ENCODE data around the gene RPS5.
"Not testable (repeated sequence)": the region's sequence is repeated elsewhere in the genome, so short reads cannot be mapped to it uniquely, and the experiment has no call there.

RPS5 gene

DNA sequence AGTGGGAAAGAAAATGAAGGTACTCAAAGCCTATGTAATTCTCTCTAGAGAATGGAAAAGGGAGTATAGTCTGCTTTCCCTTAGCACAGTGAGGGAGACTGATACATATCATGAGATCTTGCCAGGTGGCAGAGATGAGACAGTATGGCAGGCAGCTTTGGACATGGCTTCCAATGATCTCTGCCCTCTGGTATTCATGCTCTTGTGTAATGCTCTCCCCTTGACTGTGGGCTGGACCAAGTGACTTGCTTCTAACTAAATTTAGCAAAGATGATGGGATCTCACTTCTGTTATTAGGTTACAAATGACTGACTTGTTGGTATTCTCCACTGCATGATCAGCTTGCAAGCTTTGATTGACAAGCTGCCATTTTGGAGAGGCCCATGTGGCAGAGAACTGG is 42.7 kb downstream of the RPS5 start:
- TF ChIP-seq, protein P1, sequence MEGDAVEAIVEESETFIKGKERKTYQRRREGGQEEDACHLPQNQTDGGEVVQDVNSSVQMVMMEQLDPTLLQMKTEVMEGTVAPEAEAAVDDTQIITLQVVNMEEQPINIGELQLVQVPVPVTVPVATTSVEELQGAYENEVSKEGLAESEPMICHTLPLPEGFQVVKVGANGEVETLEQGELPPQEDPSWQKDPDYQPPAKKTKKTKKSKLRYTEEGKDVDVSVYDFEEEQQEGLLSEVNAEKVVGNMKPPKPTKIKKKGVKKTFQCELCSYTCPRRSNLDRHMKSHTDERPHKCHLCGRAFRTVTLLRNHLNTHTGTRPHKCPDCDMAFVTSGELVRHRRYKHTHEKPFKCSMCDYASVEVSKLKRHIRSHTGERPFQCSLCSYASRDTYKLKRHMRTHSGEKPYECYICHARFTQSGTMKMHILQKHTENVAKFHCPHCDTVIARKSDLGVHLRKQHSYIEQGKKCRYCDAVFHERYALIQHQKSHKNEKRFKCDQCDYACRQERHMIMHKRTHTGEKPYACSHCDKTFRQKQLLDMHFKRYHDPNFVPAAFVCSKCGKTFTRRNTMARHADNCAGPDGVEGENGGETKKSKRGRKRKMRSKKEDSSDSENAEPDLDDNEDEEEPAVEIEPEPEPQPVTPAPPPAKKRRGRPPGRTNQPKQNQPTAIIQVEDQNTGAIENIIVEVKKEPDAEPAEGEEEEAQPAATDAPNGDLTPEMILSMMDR (IDR thresholded peaks at IDR 0.05; ENCODE audit: low read depth, low read length, missing control alignments) = no peak
- no peak overlapping the region for H3K27ac ChIP-seq
- H3K36me3 ChIP-seq (replicated peaks) = peaks cover 25% of the 10 kb centered on the region
- no peaks in the 10 kb centered on the region for H3K27me3 ChIP-seq (replicated peaks)
- no peak overlapping the region for H3K4me3 ChIP-seq (ENCODE audit: low read depth, low read length)
- in situ Hi-C loops (cut with HindIII; ENCODE audit: low pct_ligation_motif_present, low sequenced_read_pairs) = no loop called here
- no peak for DNase-seq

DNA sequence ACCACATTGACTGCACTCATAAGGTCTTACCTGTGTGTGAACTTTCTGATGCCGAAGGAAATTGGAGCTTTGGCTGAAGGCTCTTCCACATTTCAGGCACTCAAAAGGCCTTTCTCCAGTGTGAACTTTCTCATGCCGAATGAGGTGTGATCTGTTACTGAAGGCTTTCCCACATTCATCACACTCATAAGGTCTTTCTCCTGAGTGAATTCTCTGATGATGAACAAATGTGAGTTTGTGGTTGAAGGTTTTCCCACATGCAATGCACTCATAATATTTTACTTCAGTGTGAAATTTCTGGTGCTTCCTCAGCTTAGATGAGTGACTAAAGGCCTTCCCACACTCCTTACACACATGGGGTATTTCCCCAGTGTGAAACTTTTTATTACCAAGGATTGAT is 47.1 kb downstream of the RPS5 start:
- H3K27ac ChIP-seq = no peak overlapping the region
- H3K4me3 ChIP-seq (ENCODE audit: low read depth, low read length) = no peak overlapping the region
- no peak for DNase-seq
- peaks cover 46% of the 10 kb centered on the region for H3K36me3 ChIP-seq (replicated peaks)
- H3K27me3 ChIP-seq (replicated peaks) = no peaks in the 10 kb centered on the region
- in situ Hi-C loops (cut with HindIII; ENCODE audit: low pct_ligation_motif_present, low sequenced_read_pairs) = no loop called here
- TF ChIP-seq, protein P1 (IDR thresholded peaks at IDR 0.05; ENCODE audit: low read depth, low read length, missing control alignments) = no peak

DNA sequence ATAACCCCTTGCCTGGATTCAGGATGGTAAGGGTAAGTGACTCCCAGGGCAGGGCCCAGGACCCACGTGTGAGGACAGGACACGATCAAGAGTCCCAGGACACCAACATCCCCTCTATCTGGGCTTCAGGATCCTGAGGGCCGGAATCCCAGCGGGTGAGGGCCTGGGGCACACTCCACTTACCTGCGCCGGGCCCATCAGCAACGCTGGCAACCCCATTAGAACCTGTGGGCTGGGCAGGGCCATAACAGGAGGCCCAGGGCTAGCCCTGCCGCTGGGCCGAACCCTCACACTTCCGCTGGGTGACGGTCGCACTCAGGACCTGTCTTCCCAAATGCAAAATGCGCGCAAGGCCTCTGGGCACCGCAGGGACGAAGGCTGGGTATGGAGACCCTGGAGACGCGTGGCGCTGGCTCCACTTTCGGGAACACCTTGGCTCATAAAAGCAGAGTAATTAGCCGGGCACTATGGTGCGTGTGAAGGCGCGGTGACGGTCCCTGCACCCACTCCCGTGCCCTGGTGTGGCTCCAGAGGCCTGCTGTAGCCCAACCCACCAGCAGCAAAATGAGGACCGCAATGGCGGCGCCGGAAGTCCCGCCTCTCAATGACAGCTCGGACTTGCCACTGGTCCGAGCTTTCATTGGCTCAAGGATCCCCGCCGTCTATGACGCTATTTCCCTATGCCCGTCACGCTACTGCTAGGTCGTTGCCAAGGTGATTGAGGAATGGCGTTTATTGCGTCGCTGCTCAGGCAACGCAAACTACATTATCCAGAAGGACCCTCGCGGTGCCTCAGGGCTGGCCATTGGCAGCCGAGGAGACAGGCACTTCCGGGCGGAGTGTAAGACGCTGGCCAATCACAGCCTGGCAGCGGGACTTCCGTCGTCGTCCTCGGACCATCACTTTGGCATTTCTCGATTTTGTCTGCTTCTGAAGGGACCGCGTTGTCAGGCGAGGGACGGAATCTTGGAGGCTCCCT is 52.8 kb downstream of the RPS5 start, which contains the start of gene ZNF132:
ZNF132 (minus strand) TSS at position 578 of the 979 bp plus-strand sequence; CDS start at position 246, 332 bp downstream.
- in situ Hi-C loops (cut with HindIII; ENCODE audit: low pct_ligation_motif_present, low sequenced_read_pairs) = no loop called here
- Histone ChIP-seq H3K36me3 (replicated peaks) (peaks cover 20% of the 10 kb centered on the region), H3K4me3 (ENCODE audit: low read depth, low read length) (peak within 1 kb of the TSS; percentile 68), H3K27me3 (replicated peaks) (no peaks in the 10 kb centered on the region), H3K27ac (peak within 1 kb of the TSS; percentile 65)
- TF ChIP-seq, protein P1 (IDR thresholded peaks at IDR 0.05; ENCODE audit: low read depth, low read length, missing control alignments) = no peak
- peak; percentile 100 for DNase-seq

DNA sequence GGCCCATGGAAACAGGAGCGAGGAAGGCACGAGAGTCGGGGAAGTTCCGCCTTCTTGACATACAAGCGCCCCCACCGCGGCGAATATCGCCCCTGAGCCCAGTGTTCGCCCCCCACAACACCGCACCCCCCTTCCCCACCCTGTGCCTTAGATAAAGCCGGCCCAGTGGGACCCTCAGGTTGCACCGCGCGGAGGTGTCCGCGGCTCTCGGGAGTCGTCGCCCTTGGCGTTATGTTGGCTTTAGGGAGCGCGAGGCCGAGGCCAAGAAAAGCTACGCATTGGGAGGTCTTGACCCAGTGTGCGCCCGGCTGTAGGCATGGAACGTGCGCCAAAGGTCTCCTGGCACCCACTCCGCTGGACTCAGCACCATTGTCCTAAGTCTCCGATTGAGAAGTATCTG is 53.5 kb downstream of the RPS5 start:
- TF ChIP-seq, protein P1 (IDR thresholded peaks at IDR 0.05; ENCODE audit: low read depth, low read length, missing control alignments) = no peak
- H3K27me3 ChIP-seq (replicated peaks) = no peaks in the 10 kb centered on the region
- H3K4me3 ChIP-seq (ENCODE audit: low read depth, low read length) = peak overlapping the region; percentile 68
- H3K36me3 ChIP-seq (replicated peaks) = peaks cover 13% of the 10 kb centered on the region
- peak overlapping the region; percentile 44 for H3K27ac ChIP-seq
- DNase-seq = no peak
- in situ Hi-C loops (cut with HindIII; ENCODE audit: low pct_ligation_motif_present, low sequenced_read_pairs) = no loop called here

DNA sequence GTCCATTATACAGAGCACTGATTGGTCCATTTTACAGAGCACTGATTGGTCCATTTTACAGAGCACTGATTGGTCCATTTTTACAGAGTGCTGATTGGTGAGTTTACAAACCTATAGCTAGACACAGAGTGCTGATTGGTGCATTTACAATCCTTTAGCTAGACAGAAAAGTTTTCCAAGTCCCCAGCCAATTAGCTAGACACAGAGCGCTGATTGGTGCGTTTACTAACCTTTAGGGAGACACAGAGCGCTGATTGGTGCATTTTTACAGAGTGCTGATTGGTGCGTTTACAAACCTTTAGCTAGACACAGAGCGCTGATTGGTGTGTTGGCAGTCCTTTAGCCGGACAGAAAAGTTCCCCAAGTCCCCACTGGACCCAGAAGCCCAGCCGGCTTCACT is 55.9 kb downstream of the RPS5 start:
- H3K27me3 ChIP-seq (replicated peaks); H3K36me3 ChIP-seq (replicated peaks); DNase-seq; H3K4me3 ChIP-seq (ENCODE audit: low read depth, low read length); in situ Hi-C loops (cut with HindIII; ENCODE audit: low pct_ligation_motif_present, low sequenced_read_pairs); H3K27ac ChIP-seq: not testable (repeated sequence)

Measured in brain microvascular endothelial cell (primary cell).